AG04450 (cell line): ENCODE measurements around the gene AUNIP. TPM values are rescaled to one million over a fixed set of nuclear protein-coding genes. Genes with fewer than 3 reads are reported as not detected.

ENCODE experiments used
- CTCF ChIA-PET: fragments of 300-600, 350-600 bp; formaldehyde crosslinking; extraction: SDS; loops from one replicate; lab custom pipeline; 2022; ENCODE audit warnings: antibody characterized with exemption, inconsistent platforms; lab: Charles Lee
- POLR2A ChIA-PET: fragments of 350-600 bp; formaldehyde crosslinking; extraction: SDS; loops from one replicate; lab custom pipeline; 2021; ENCODE audit warnings: antibody characterized with exemption, inconsistent platforms; lab: Yijun Ruan, JAX
- DNase-seq: peaks from one replicate; pipeline ENCODE4 v3.0.0-alpha.2; 2011; ENCODE audit warnings: low read depth, low spot score
- H3K27ac ChIP-seq: one replicate; pipeline ENCODE4 v1.5.1; 2012; ENCODE audit warnings: low read depth, low read length, control low read depth
- H3K27me3 ChIP-seq: one replicate; pipeline ENCODE4 v1.6.0; 2012; ENCODE audit warnings: low read length; ENCODE audit not compliant: control insufficient read depth, insufficient read depth
- H3K4me3 ChIP-seq: 2 replicates; pipeline ENCODE4 v1.5.1; 2011; ENCODE audit warnings: mild to moderate bottlenecking, low read depth, low read length, control low read depth
- H3K9me3 ChIP-seq: 2 replicates; pipeline ENCODE4 v1.5.1; 2012; ENCODE audit warnings: low read length; ENCODE audit not compliant: control insufficient read depth, insufficient read depth
- CTCF ChIP-seq: IDR thresholded peaks from 2 replicates; pipeline ENCODE4 v1.5.1; 2011; ENCODE audit warnings: low read depth, low read length, control low read depth, inconsistent platforms
- polyA plus RNA-seq: library from polyadenylated mRNA; depleted of rRNA; stranded (reverse); fragments of >200 nt; gene quantifications from 2 replicates; pipeline ENCODE4 v1.2.3, GENCODE V29; 2011

Gene AUNIP
- polyA plus RNA-seq, 1 experiment = 0.97 TPM

GRCh38 chr1:25902462-25902861 lies 43.2 kb upstream of the AUNIP start:
- ChIA-PET POLR2A (interaction anchor here (1.7 kb wide), 1 partner anchor 10 kb away, joined by 5 read pairs; no protein-coding TSS in a partner anchor), CTCF (interaction anchor here (0.6 to 3.6 kb wide), 4 partner anchors 7 to 542 kb away, joined by 3 to 74 read pairs (median 11); partner anchors contain the start of gene PAFAH2)
- TF ChIP-seq CTCF = no peak
- H3K27me3 ChIP-seq = no peaks in the 10 kb centered on the region
- H3K4me3 ChIP-seq = no peak overlapping the region
- H3K27ac ChIP-seq = no peak overlapping the region
- DNase-seq = no peak
- no peaks in the 10 kb centered on the region for H3K9me3 ChIP-seq

GRCh38 chr1:25900219-25900618 lies 41.0 kb upstream of the AUNIP start:
- no peaks in the 10 kb centered on the region for H3K9me3 ChIP-seq
- no peak for TF ChIP-seq CTCF
- DNase-seq = no peak
- ChIA-PET CTCF (interaction anchor here (1.4 kb wide), 1 partner anchor 97 kb away, joined by 3 read pairs; the partner anchor contains the start of gene PAFAH2), POLR2A (no interaction called here)
- no peak overlapping the region for H3K4me3 ChIP-seq
- no peaks in the 10 kb centered on the region for H3K27me3 ChIP-seq
- no peak overlapping the region for H3K27ac ChIP-seq

GRCh38 chr1:25899792-25900191 lies 40.5 kb upstream of the AUNIP start:
- Histone ChIP-seq H3K9me3 (no peaks in the 10 kb centered on the region), H3K27ac (no peak overlapping the region), H3K4me3 (no peak overlapping the region), H3K27me3 (no peaks in the 10 kb centered on the region)
- TF ChIP-seq CTCF = no peak
- DNase-seq = no peak
- POLR2A ChIA-PET = no interaction called here
- CTCF ChIA-PET = interaction anchor here (1.4 kb wide), 1 partner anchor 98 kb away, joined by 3 read pairs; the partner anchor contains the start of gene PAFAH2

GRCh38 chr1:25898223-25899015 lies 39.2 kb upstream of the AUNIP start:
- Histone ChIP-seq H3K27ac (no peak overlapping the region), H3K9me3 (no peaks in the 10 kb centered on the region), H3K27me3 (no peaks in the 10 kb centered on the region), H3K4me3 (no peak overlapping the region)
- ChIA-PET CTCF (interaction anchor here (0.6 kb wide), 1 partner anchor 47 kb away, joined by 3 read pairs; no protein-coding TSS in a partner anchor), POLR2A (no interaction called here)
- TF ChIP-seq CTCF = no peak
- DNase-seq = no peak

GRCh38 chr1:25897754-25898153 lies 38.5 kb upstream of the AUNIP start:
- H3K4me3 ChIP-seq = no peak overlapping the region
- no peaks in the 10 kb centered on the region for H3K27me3 ChIP-seq
- DNase-seq = no peak
- no peak for TF ChIP-seq CTCF
- ChIA-PET CTCF (interaction anchor here (2.7 to 6.0 kb wide), 2 partner anchors 101 to 137 kb away, joined by 25 to 214 read pairs; partner anchors contain the start of gene PAFAH2), POLR2A (no interaction called here)
- no peak overlapping the region for H3K27ac ChIP-seq
- H3K9me3 ChIP-seq = no peaks in the 10 kb centered on the region
